Measurements from ENCODE around the gene SBK1. TPM values are rescaled to one million over a fixed set of nuclear protein-coding genes. Genes with fewer than 3 reads are reported as not detected.
A peak's percentile ranks its signal among the peaks of the same experiment; 100 is the strongest.

SBK1 gene
- total RNA-seq, 1 experiment from 2014 or later, result 18.4 TPM

DNA sequence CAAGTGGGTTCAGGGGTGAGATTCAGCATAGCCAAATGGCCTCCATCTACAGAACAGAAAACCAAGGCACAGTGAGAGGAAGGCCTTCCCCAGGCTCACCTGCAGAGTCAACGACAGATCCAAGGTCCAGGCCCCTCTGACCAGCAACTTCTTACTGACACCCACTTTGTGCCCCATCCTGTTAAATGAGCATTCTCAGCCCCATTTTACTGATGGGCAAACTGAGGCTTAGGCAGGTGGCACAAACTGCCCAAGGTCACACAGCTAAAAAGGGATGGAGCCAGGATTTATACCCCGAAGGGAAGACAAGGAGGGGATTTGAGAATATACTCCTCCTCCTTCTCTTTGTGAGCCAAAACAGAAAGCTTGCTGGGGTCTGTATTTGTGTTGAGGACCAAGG is 9.3 kb downstream of the SBK1 start:
- H4K20me1 ChIP-seq (ENCODE audit: insufficient read depth), result no peaks in the 10 kb centered on the region
- no TSS peak for BruUV-seq (replicated peaks)
- no peak overlapping the region for H2AFZ ChIP-seq
- H3K27me3 ChIP-seq (ENCODE audit: insufficient read depth, low read depth), result peaks cover 19% of the 10 kb centered on the region
- intact Hi-C loops (cut with micrococcal nuclease; ENCODE audit: unreplicated experiment), result no loop called here
- no peaks in the 10 kb centered on the region for H3K36me3 ChIP-seq (ENCODE audit: low read depth)
- H3K4me2 ChIP-seq, result no peak overlapping the region
- CTCF ChIA-PET, result no interaction called here
- TF ChIP-seq, protein P1, sequence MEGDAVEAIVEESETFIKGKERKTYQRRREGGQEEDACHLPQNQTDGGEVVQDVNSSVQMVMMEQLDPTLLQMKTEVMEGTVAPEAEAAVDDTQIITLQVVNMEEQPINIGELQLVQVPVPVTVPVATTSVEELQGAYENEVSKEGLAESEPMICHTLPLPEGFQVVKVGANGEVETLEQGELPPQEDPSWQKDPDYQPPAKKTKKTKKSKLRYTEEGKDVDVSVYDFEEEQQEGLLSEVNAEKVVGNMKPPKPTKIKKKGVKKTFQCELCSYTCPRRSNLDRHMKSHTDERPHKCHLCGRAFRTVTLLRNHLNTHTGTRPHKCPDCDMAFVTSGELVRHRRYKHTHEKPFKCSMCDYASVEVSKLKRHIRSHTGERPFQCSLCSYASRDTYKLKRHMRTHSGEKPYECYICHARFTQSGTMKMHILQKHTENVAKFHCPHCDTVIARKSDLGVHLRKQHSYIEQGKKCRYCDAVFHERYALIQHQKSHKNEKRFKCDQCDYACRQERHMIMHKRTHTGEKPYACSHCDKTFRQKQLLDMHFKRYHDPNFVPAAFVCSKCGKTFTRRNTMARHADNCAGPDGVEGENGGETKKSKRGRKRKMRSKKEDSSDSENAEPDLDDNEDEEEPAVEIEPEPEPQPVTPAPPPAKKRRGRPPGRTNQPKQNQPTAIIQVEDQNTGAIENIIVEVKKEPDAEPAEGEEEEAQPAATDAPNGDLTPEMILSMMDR (conservative IDR thresholded peaks at IDR 0.05), result no peak
- TF ChIP-seq EZH2 (IDR thresholded peaks at IDR 0.05; ENCODE audit: low read depth), result no peak
- POLR2A ChIA-PET (ENCODE audit: unreplicated experiment), result no interaction called here
- H3K27ac ChIP-seq, result no peak overlapping the region
- H3F3A ChIP-seq (ENCODE audit: insufficient read depth, low read depth), result no peaks in the 10 kb centered on the region
- no peaks in the 10 kb centered on the region for H3K4me1 ChIP-seq (replicated peaks; ENCODE audit: insufficient read depth)
- H3K79me2 ChIP-seq (ENCODE audit: low read depth), result no peaks in the 10 kb centered on the region
- no peaks in the 10 kb centered on the region for H3K9me2 ChIP-seq (ENCODE audit: insufficient read depth)
- H3K9me3 ChIP-seq (ENCODE audit: insufficient read depth, low read depth), result no peaks in the 10 kb centered on the region
- no peak overlapping the region for H3K4me3 ChIP-seq
- DNase-seq, result no peak

DNA sequence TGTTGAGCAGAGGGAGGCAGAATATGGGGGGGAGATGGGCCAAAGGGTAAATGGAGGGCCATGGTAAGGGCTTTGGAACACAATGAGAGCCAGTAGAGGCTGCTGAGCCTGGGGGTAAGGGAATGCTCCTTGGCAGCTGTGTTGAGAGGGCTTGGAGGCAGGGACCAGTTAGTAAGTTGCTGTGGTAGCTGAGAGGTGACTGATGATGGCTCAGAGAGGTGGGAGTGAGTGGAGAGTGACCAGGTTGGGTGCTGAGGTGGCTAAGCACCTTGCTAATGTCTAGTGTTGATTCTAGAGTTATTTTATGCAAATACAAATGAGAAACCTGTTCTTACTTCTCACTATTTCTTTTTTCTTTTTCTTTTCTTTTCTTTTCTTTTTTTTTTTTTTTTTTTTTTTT is 10.8 kb downstream of the SBK1 start:
- POLR2A ChIA-PET (ENCODE audit: unreplicated experiment), result no interaction called here
- Histone ChIP-seq H2AFZ (no peak overlapping the region), H3K4me2 (no peak overlapping the region), H3K27me3 (ENCODE audit: insufficient read depth, low read depth) (peaks cover 23% of the 10 kb centered on the region), H3K4me3 (no peak overlapping the region), H3K9me2 (ENCODE audit: insufficient read depth) (no peaks in the 10 kb centered on the region), H3K4me1 (replicated peaks; ENCODE audit: insufficient read depth) (no peaks in the 10 kb centered on the region), H3K36me3 (ENCODE audit: low read depth) (no peaks in the 10 kb centered on the region), H4K20me1 (ENCODE audit: insufficient read depth) (no peaks in the 10 kb centered on the region), H3F3A (ENCODE audit: insufficient read depth, low read depth) (no peaks in the 10 kb centered on the region), H3K9me3 (ENCODE audit: insufficient read depth, low read depth) (no peaks in the 10 kb centered on the region), H3K79me2 (ENCODE audit: low read depth) (no peaks in the 10 kb centered on the region), H3K27ac (no peak overlapping the region)
- intact Hi-C loops (cut with micrococcal nuclease; ENCODE audit: unreplicated experiment), result no loop called here
- no TSS peak for BruUV-seq (replicated peaks)
- CTCF ChIA-PET, result interaction anchor here (0.6 kb wide), 2 partner anchors 24 to 30 kb away, joined by 6 to 7 read pairs; no protein-coding TSS in a partner anchor
- no peak for TF ChIP-seq EZH2 (IDR thresholded peaks at IDR 0.05; ENCODE audit: low read depth)
- TF ChIP-seq, protein P1 (conservative IDR thresholded peaks at IDR 0.05), result no peak
- DNase-seq, result no peak

DNA sequence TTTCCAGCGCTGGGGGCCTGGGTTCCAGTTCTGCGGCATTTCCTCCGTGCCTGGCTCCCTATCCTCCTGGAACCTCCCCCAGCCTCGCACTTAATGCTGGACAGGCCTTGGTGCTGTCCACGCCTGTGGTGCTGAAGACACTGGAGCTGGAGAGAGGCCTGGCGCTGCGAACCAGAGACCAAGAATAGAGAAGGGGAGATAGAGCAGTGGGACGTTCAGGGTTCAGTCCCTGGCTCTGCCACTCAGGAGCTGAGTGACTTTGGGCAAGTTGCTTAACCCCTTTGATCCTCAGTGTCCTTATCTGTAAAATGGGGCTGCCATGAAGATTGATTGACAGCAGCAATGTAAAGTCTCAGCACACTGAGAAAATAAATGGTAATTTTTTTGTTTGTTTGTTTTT is 11.9 kb downstream of the SBK1 start:
- H3K4me1 ChIP-seq (replicated peaks; ENCODE audit: insufficient read depth), result no peaks in the 10 kb centered on the region
- H3K79me2 ChIP-seq (ENCODE audit: low read depth), result no peaks in the 10 kb centered on the region
- no peak overlapping the region for H3K4me2 ChIP-seq
- no peaks in the 10 kb centered on the region for H3K9me2 ChIP-seq (ENCODE audit: insufficient read depth)
- H4K20me1 ChIP-seq (ENCODE audit: insufficient read depth), result no peaks in the 10 kb centered on the region
- ChIA-PET POLR2A (ENCODE audit: unreplicated experiment) (interaction anchor here (0.7 kb wide), 1 partner anchor 512 kb away, joined by 6 read pairs; no protein-coding TSS in a partner anchor), CTCF (interaction anchor here (0.6 kb wide), 1 partner anchor 188 kb away, joined by 19 read pairs; the partner anchor contains the start of gene CLN3)
- H3K36me3 ChIP-seq (ENCODE audit: low read depth), result no peaks in the 10 kb centered on the region
- H2AFZ ChIP-seq, result no peak overlapping the region
- intact Hi-C loops (cut with micrococcal nuclease; ENCODE audit: unreplicated experiment), result no loop called here
- no peaks in the 10 kb centered on the region for H3K9me3 ChIP-seq (ENCODE audit: insufficient read depth, low read depth)
- peak in 1 of 2 experiments; percentile 23 for DNase-seq
- no peak overlapping the region for H3K4me3 ChIP-seq
- peaks cover 23% of the 10 kb centered on the region for H3K27me3 ChIP-seq (ENCODE audit: insufficient read depth, low read depth)
- BruUV-seq (replicated peaks), result no TSS peak
- TF ChIP-seq EZH2 (IDR thresholded peaks at IDR 0.05; ENCODE audit: low read depth), result no peak
- TF ChIP-seq, protein P1 (conservative IDR thresholded peaks at IDR 0.05), result no peak
- H3K27ac ChIP-seq, result no peak overlapping the region
- no peaks in the 10 kb centered on the region for H3F3A ChIP-seq (ENCODE audit: insufficient read depth, low read depth)
